CD4-positive, alpha-beta T cell treated with Interleukin-2 at 100 ng/mL for 4 hours (primary cell): ENCODE measurements around the gene ATF4.
"Not testable (repeated sequence)": the region's sequence is repeated elsewhere in the genome, so short reads cannot be mapped to it uniquely, and the experiment has no call there.

Experiments
- DNase-seq: peaks from one replicate; pipeline ENCODE4 v3.0.0-alpha.2; 2020; ENCODE audit warnings: low spot score

Gene ATF4

GRCh38 chr22:39511226-39511625, 9.1 kb upstream of the ATF4 start:
- DNase-seq = no peak

- DNase-seq = no peak
These were observed 8.3 kb upstream of the ATF4 start for GRCh38 chr22:39512026-39512425.

GRCh38 chr22:39513791-39514190, 6.6 kb upstream of the ATF4 start:
- no peak for DNase-seq

GRCh38 chr22:39514373-39514973, 5.9 kb upstream of the ATF4 start:
- DNase-seq = peak; percentile 51

- DNase-seq = no peak
These were observed 4.9 kb upstream of the ATF4 start for GRCh38 chr22:39515266-39516050.

- DNase-seq = no peak
These were observed 2.9 kb upstream of the ATF4 start for GRCh38 chr22:39517470-39517869.

- no peak for DNase-seq
These were observed 2.1 kb upstream of the ATF4 start for GRCh38 chr22:39518144-39518786.

- DNase-seq = no peak
These were observed 1.2 kb upstream of the ATF4 start for GRCh38 chr22:39518996-39519680.

- peak; percentile 98 for DNase-seq
These were observed 609 bp upstream of the ATF4 start for GRCh38 chr22:39519681-39520225.

GRCh38 chr22:39521106-39521885, 934 bp downstream of the ATF4 start:
- DNase-seq = peak; percentile 72

GRCh38 chr22:39522091-39522490, 1.7 kb downstream of the ATF4 start:
- not testable (repeated sequence) for DNase-seq

GRCh38 chr22:39522567-39523300, 2.4 kb downstream of the ATF4 start:
- peak; percentile 27 for DNase-seq

- no peak for DNase-seq
These were observed 3.9 kb downstream of the ATF4 start for GRCh38 chr22:39524089-39524752.

- no peak for DNase-seq
These were observed 4.6 kb downstream of the ATF4 start for GRCh38 chr22:39524753-39525657.

GRCh38 chr22:39525658-39525975, 5.3 kb downstream of the ATF4 start:
- no peak for DNase-seq

- peak; percentile 22 for DNase-seq
These were observed 6.4 kb downstream of the ATF4 start for GRCh38 chr22:39526736-39527171.

- DNase-seq = no peak
These were observed 7.2 kb downstream of the ATF4 start for GRCh38 chr22:39527481-39527961.

GRCh38 chr22:39528080-39528661, 7.8 kb downstream of the ATF4 start:
- DNase-seq = no peak
